PC-3 (cell line): ENCODE data around the gene FARS2. TPM values are rescaled to one million over a fixed set of nuclear protein-coding genes. Genes with fewer than 3 reads are reported as not detected.

Source experiments
- ATAC-seq: fragments of 200-7000 bp; cut with Tn5 transposase; 2 replicates; pipeline ENCODE4 v1.9.1; 2020; ENCODE audit warnings: mild to moderate bottlenecking, moderate library complexity
- BruUV-seq: library from RNA; stranded (reverse); fragments of 400-500 nt; replicated peaks from 2 replicates; lab custom pipeline; 2021; lab: Mats Ljungman, UMichigan
- CTCF ChIA-PET: fragments of 300-600 bp; sonication (Branson Sonifier 250); formaldehyde crosslinking; loops from one replicate; lab custom pipeline; 2022; ENCODE audit warnings: antibody characterized with exemption; lab: Charles Lee
- POLR2A ChIA-PET: fragments of 300-600 bp; sonication (Branson Sonifier 250); formaldehyde crosslinking; loops from one replicate; lab custom pipeline; 2022; ENCODE audit warnings: antibody characterized with exemption; ENCODE audit not compliant: unreplicated experiment; lab: Charles Lee
- DNase-seq: peaks from one replicate; pipeline ENCODE4 v3.0.0-alpha.2; 2015
- H2AFZ ChIP-seq: fragments of 300-600 bp; sonication (generic); 2 replicates; pipeline ENCODE4 v1.6.0; 2016; ENCODE audit warnings: antibody characterized with exemption, low read length
- H3F3A ChIP-seq: fragments of 300-600 bp; sonication (generic); one replicate; pipeline ENCODE4 v1.6.0; 2017; ENCODE audit warnings: antibody characterized with exemption, low read length, control low read depth, mild to moderate bottlenecking; ENCODE audit not compliant: unreplicated experiment
- H3K27ac ChIP-seq: fragments of 300-600 bp; sonication (generic); 2 replicates; pipeline ENCODE4 v1.5.1; 2016; ENCODE audit warnings: mild to moderate bottlenecking, low read length
- H3K27me3 ChIP-seq: fragments of 300-600 bp; sonication (generic); 2 replicates; pipeline ENCODE4 v1.6.1; 2016; ENCODE audit warnings: low read length, mixed read lengths
- H3K36me3 ChIP-seq: fragments of 300-600 bp; sonication (generic); 2 replicates; pipeline ENCODE4 v1.6.1; 2016; ENCODE audit warnings: low read depth, mixed run types, low read length, mixed read lengths
- H3K4me1 ChIP-seq: fragments of 300-600 bp; sonication (generic); 2 replicates; pipeline ENCODE4 v1.5.1; 2016; ENCODE audit warnings: low read length; ENCODE audit not compliant: insufficient read depth
- H3K4me2 ChIP-seq: fragments of 300-600 bp; sonication (generic); 2 replicates; pipeline ENCODE4 v1.6.0; 2016; ENCODE audit warnings: low read length
- H3K4me3 ChIP-seq: fragments of 300-600 bp; sonication (generic); 2 replicates; pipeline ENCODE4 v1.5.1; 2016; ENCODE audit warnings: mild to moderate bottlenecking, low read length, mixed read lengths
- H3K79me2 ChIP-seq: fragments of 300-600 bp; sonication (generic); 2 replicates; pipeline ENCODE4 v1.6.1; 2017; ENCODE audit warnings: low read length, mixed read lengths
- H3K9ac ChIP-seq: fragments of 300-600 bp; sonication (generic); 2 replicates; pipeline ENCODE4 v1.6.0; 2016; ENCODE audit warnings: mild to moderate bottlenecking, low read length
- H3K9me2 ChIP-seq: fragments of 300-600 bp; sonication (generic); replicated peaks from 2 replicates; pipeline ENCODE4 v1.6.1; 2016; ENCODE audit warnings: mixed run types, low read length, mixed read lengths
- H3K9me3 ChIP-seq: fragments of 300-600 bp; sonication (generic); 2 replicates; pipeline ENCODE4 v1.6.1; 2016; ENCODE audit warnings: low read length, mixed read lengths
- H4K20me1 ChIP-seq: fragments of 300-600 bp; sonication (generic); 2 replicates; pipeline ENCODE4 v1.6.1; 2016; ENCODE audit warnings: low read length, mixed read lengths
- EZH2 ChIP-seq: fragments of 300-600 bp; sonication (generic); IDR thresholded peaks from one replicate; pipeline ENCODE4 v1.6.1; 2017; ENCODE audit warnings: antibody characterized with exemption, mild to moderate bottlenecking, low read length; ENCODE audit not compliant: unreplicated experiment
- EZH2phosphoT487 ChIP-seq: fragments of 300-600 bp; sonication (generic); IDR thresholded peaks from 2 replicates; pipeline ENCODE4 v1.6.1; 2018; ENCODE audit warnings: mild to moderate bottlenecking, antibody characterized with exemption, low read length, borderline replicate concordance
- intact Hi-C: fragments of 100-400 bp; cut with micrococcal nuclease; formaldehyde crosslinking; loops from 2 replicates; pipeline ENCODE4 v1.9.0; 2023
- total RNA-seq: library from RNA; depleted of rRNA; stranded (reverse); fragments of >200 nt; gene quantifications from 2 replicates; pipeline ENCODE4 v1.2.3, GENCODE V29; 2014
- TF ChIP-seq, protein P1 (sequence below): fragments of 300-600 bp; sonication (generic); conservative IDR thresholded peaks from 2 replicates; pipeline ENCODE4 v1.5.1; 2017; ENCODE audit warnings: antibody characterized with exemption, low read depth, mild to moderate bottlenecking, low read length

Gene FARS2
- total RNA-seq, 1 experiment from 2014 or later = 23.0 TPM

DNA sequence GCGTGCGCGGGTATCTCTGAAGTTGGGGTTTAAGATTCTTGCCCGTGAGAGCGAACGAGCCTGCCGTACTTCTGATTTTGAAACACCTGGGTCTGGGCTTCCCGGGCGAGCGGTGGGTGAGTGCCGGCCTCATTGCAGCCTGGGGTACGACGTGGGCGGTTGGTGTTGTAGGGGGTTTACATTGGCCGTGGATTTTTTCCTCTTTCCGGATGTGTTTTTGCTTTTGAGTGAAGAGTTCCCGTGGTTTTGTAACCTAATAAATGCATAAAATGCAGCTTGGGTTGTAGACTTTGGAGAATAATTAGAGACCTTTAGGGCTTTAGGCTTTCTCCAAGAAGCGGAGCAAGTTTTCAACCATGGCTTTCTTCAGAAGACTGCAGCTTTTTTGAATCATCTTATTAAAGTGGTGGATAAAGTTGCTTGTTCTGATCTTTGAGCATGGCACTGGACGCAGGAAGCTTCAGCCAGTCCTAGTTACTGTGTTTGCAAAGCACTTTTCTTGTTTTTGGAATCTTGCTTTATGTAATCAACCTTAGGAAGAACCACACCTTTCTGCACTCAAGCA lies 314 bp downstream of the FARS2 start:
- no peaks in the 10 kb centered on the region for H3K9me3 ChIP-seq
- TSS peak; percentile 76 for BruUV-seq

DNA sequence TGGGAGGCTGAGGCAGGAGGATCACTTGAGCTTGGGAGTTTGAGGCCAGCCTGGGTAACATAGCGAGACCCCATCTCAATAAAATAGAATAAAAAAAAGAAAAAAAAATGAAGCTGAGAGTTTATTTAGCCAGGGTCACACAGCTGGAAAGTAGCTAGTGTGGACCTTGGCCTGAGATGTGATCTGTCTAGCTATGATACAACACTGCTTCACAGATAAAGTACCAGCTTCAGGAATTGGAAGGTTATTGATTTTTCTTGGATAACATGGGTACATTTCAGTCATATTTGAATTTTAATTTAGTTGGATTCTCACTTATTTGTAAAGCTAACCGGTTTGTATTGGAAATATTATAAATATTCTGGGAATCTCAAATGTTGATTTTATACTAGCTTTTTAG lies 5.1 kb downstream of the FARS2 start:
- H3K4me2 ChIP-seq = no peak overlapping the region
- ATAC-seq = no peak
- H3K9me2 ChIP-seq = no peaks in the 10 kb centered on the region
- no peaks in the 10 kb centered on the region for H3K27me3 ChIP-seq
- ChIA-PET POLR2A (no interaction called here), CTCF (no interaction called here)
- intact Hi-C loops = no loop called here
- no peaks in the 10 kb centered on the region for H3K9me3 ChIP-seq
- BruUV-seq = no TSS peak
- no peak for DNase-seq
- no peak overlapping the region for H3K9ac ChIP-seq
- TF ChIP-seq EZH2 (no peak), EZH2phosphoT487 (no peak)
- TF ChIP-seq, protein P1, sequence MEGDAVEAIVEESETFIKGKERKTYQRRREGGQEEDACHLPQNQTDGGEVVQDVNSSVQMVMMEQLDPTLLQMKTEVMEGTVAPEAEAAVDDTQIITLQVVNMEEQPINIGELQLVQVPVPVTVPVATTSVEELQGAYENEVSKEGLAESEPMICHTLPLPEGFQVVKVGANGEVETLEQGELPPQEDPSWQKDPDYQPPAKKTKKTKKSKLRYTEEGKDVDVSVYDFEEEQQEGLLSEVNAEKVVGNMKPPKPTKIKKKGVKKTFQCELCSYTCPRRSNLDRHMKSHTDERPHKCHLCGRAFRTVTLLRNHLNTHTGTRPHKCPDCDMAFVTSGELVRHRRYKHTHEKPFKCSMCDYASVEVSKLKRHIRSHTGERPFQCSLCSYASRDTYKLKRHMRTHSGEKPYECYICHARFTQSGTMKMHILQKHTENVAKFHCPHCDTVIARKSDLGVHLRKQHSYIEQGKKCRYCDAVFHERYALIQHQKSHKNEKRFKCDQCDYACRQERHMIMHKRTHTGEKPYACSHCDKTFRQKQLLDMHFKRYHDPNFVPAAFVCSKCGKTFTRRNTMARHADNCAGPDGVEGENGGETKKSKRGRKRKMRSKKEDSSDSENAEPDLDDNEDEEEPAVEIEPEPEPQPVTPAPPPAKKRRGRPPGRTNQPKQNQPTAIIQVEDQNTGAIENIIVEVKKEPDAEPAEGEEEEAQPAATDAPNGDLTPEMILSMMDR = no peak
- H3K4me3 ChIP-seq = no peak overlapping the region
- no peak overlapping the region for H3K27ac ChIP-seq
- H2AFZ ChIP-seq = no peak overlapping the region
- peaks cover 59% of the 10 kb centered on the region for H3K79me2 ChIP-seq
- H3F3A ChIP-seq = no peaks in the 10 kb centered on the region
- H3K36me3 ChIP-seq = no peaks in the 10 kb centered on the region
- H3K4me1 ChIP-seq = peaks cover 6% of the 10 kb centered on the region
- H4K20me1 ChIP-seq = no peaks in the 10 kb centered on the region

More for the DNA sequence above, 314 bp downstream of the FARS2 start:
- Histone ChIP-seq H3F3A (no peaks in the 10 kb centered on the region), H4K20me1 (no peaks in the 10 kb centered on the region), H3K4me3 (peak overlapping the region; percentile 96), H3K4me1 (peaks cover 15% of the 10 kb centered on the region), H3K4me2 (peak overlapping the region; percentile 87), H3K27ac (peak overlapping the region; percentile 86), H3K9me2 (no peaks in the 10 kb centered on the region), H3K79me2 (peaks cover 76% of the 10 kb centered on the region), H2AFZ (peak overlapping the region; percentile 86), H3K27me3 (no peaks in the 10 kb centered on the region), H3K36me3 (no peaks in the 10 kb centered on the region), H3K9ac (peak overlapping the region; percentile 94)
- ChIA-PET POLR2A (no interaction called here), CTCF (no interaction called here)
- ATAC-seq (no peak), DNase-seq (peak; percentile 17)
- intact Hi-C loops = loop anchor here (1.0 to 5.0 kb wide), 3 partner anchors 46 to 204 kb away; no protein-coding TSS in a partner anchor
- TF ChIP-seq EZH2phosphoT487 (no peak), EZH2 (no peak)
- TF ChIP-seq, protein P1 = no peak

DNA sequence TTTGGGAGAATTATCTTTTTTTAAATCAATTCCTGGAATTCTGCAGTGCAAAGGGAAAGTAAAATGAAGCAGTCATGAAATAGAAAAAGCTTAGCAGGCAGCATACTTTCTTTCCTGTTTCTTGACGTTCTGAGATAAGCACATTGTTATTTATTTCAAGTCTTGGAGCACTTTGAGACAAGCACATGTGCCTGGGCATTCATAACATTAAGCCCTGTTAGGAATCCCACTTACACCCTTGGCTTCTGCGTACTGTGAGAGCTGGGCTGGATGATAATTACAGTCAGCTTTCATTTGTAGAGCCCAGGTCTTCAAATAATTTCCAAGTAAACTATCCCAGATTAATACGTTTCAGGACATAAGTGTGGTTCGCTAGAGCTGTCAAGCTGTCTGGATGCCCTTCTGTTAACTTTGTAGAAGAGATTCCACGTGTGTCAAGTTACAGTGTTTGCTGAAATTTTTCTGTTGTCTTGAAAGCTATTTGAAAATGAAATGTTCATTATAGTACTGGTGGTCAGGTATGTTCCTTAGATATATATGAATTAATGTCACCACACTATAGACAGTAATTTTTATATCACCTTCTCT lies 8.9 kb downstream of the FARS2 start:
- H2AFZ ChIP-seq = no peak overlapping the region
- no peaks in the 10 kb centered on the region for H4K20me1 ChIP-seq
- H3K27ac ChIP-seq = no peak overlapping the region
- no TSS peak for BruUV-seq
- no peak for TF ChIP-seq EZH2phosphoT487
- TF ChIP-seq, protein P1 = no peak
- TF ChIP-seq EZH2 = no peak
- H3K4me3 ChIP-seq = no peak overlapping the region
- H3K4me1 ChIP-seq = no peaks in the 10 kb centered on the region
- H3K36me3 ChIP-seq = no peaks in the 10 kb centered on the region
- intact Hi-C loops = no loop called here
- no peaks in the 10 kb centered on the region for H3K9me2 ChIP-seq
- ChIA-PET CTCF (no interaction called here), POLR2A (interaction anchor here (0.6 kb wide), 1 partner anchor 132 kb away, joined by 4 read pairs; no protein-coding TSS in a partner anchor)
- H3F3A ChIP-seq = no peaks in the 10 kb centered on the region
- peaks cover 25% of the 10 kb centered on the region for H3K79me2 ChIP-seq
- H3K27me3 ChIP-seq = no peaks in the 10 kb centered on the region
- H3K9me3 ChIP-seq = no peaks in the 10 kb centered on the region
- H3K9ac ChIP-seq = no peak overlapping the region
- H3K4me2 ChIP-seq = no peak overlapping the region
- no peak for ATAC-seq
- DNase-seq = no peak
